BE2C (cell line): ENCODE results near the gene WLS.
A peak's percentile ranks its signal among the peaks of the same experiment; 100 is the strongest.
"Not testable (repeated sequence)": the region's sequence is repeated elsewhere in the genome, so short reads cannot be mapped to it uniquely, and the experiment has no call there.

ENCODE experiments used
- DNase-seq: peaks from one replicate; pipeline ENCODE4 v3.0.0-alpha.2; 2020
- H3K27me3 ChIP-seq: fragments of 250-450 bp; sonication (Bioruptor Pico); 2 replicates; pipeline ENCODE4 v1.5.1; 2020; ENCODE audit warnings: mild to moderate bottlenecking
- H3K36me3 ChIP-seq: fragments of 250-450 bp; sonication (Bioruptor Pico); 2 replicates; pipeline ENCODE4 v1.5.1; 2020; ENCODE audit warnings: mild to moderate bottlenecking
- H3K4me1 ChIP-seq: fragments of 250-450 bp; sonication (Bioruptor Pico); 2 replicates; pipeline ENCODE4 v1.5.1; 2020
- H3K4me3 ChIP-seq: 2 replicates; pipeline ENCODE4 v1.5.1; 2011; ENCODE audit warnings: low read depth, low read length
- H3K9me3 ChIP-seq: fragments of 250-450 bp; sonication (Bioruptor Pico); 2 replicates; pipeline ENCODE4 v1.5.1; 2020
- TF ChIP-seq, protein P1 (sequence below): IDR thresholded peaks from 2 replicates; pipeline ENCODE4 v1.5.1; 2012; ENCODE audit warnings: mild to moderate bottlenecking, low read depth, low read length

The WLS gene

DNA sequence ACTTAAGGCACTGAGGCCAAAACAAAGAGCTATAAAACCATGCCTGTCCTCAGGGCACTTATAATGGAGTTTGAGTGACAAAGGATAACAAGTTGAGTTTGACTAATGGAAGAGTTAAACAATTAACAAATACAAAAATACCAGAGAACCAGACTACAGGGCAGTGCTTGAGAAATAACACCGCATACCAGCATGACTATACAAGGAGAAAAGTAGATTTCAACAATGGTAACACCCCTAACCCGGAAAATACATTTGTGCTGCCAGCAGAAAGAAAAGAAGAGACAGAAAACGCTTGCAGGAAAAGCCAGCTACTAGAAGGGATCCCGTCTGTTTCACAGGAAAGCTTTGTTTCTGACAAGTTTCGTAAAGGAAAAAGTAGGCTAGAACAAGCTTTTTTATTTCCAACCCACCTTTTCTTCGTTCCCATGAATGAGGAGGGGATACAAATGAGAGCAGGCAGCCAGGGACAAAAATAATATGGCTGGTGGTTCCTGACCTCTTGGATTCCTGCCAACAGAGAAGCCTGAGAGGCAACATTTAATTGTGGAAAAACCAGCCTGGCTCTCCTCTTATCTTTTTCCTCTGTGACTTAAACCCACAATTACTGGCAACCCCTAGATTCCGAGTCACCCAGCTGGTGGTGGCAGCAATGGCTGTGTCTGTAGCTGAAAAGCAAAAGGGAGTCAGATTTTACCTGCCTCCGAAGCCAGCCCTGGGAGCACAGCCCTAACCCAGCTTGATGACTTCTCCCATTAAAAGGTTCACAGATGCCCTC is 56.5 kb downstream of the WLS start:
- no peaks in the 10 kb centered on the region for H3K9me3 ChIP-seq
- DNase-seq: peak; percentile 70
- TF ChIP-seq, protein P1, sequence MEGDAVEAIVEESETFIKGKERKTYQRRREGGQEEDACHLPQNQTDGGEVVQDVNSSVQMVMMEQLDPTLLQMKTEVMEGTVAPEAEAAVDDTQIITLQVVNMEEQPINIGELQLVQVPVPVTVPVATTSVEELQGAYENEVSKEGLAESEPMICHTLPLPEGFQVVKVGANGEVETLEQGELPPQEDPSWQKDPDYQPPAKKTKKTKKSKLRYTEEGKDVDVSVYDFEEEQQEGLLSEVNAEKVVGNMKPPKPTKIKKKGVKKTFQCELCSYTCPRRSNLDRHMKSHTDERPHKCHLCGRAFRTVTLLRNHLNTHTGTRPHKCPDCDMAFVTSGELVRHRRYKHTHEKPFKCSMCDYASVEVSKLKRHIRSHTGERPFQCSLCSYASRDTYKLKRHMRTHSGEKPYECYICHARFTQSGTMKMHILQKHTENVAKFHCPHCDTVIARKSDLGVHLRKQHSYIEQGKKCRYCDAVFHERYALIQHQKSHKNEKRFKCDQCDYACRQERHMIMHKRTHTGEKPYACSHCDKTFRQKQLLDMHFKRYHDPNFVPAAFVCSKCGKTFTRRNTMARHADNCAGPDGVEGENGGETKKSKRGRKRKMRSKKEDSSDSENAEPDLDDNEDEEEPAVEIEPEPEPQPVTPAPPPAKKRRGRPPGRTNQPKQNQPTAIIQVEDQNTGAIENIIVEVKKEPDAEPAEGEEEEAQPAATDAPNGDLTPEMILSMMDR: no peak
- peaks cover 13% of the 10 kb centered on the region for H3K4me1 ChIP-seq
- H3K4me3 ChIP-seq: peak overlapping the region; percentile 12; the same call in 1 of the 2 replicates
- H3K27me3 ChIP-seq: no peaks in the 10 kb centered on the region
- H3K36me3 ChIP-seq: no peaks in the 10 kb centered on the region

DNA sequence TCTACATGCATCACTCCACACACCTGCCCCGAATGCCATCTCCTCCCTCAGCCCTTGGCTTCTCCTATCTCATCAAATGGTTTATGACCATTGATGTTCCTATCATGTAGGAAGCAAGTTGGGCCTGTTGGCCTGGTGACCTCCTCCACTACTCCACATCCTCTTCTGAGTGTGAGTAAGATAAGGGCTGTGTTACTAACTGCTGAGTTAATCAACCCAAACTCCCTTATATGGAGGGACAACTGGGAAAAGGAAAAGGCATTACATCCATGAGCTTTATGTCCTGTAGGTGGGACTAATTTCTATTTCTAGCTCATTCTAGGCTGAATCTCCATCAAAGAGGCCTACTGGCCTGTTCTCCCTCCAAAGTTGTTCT is 57.6 kb downstream of the WLS start:
- no peaks in the 10 kb centered on the region for H3K9me3 ChIP-seq
- H3K4me1 ChIP-seq: peaks cover 13% of the 10 kb centered on the region
- no peak for DNase-seq
- no peaks in the 10 kb centered on the region for H3K36me3 ChIP-seq
- H3K4me3 ChIP-seq: no peak overlapping the region
- TF ChIP-seq, protein P1: no peak
- H3K27me3 ChIP-seq: no peaks in the 10 kb centered on the region

DNA sequence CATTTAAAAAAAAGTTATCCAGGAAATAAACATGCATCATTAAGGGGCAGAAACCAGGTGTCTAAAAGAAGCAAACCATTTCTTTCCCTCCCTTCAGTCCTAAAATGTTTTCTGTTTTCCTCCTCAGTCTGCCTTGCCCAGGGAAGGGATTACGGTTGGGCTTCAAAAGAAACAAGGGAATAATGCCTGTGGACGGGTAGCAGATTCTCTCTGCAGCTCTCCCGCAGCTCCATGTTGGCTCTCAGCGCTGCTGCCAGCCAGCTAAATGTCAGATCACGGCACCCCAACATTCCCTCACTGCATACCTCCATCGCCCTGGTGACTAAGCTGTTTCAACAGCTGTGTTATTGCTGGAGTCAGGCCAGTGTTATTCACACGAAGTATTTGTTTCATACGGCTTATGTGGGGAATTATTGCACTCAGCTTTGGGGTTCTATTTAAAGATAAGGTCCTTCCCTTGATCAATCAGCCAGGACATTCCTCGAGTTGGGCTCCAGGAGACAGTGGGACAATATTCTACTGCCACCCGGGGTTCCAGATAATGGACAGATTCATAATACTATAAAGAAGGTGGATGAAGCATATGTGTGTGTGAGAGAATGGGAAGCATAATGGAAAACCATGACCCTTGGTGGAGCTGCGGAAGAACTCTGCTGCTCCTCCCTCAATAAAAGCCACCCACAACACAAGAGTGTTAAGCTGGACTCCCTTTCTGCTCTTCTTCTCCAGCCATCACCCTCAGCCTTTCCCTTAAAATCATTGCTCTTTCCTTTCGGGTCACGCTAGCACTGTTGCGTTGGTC is 58.2 kb downstream of the WLS start:
- Histone ChIP-seq H3K4me1 (peaks cover 13% of the 10 kb centered on the region), H3K9me3 (no peaks in the 10 kb centered on the region), H3K36me3 (no peaks in the 10 kb centered on the region), H3K27me3 (no peaks in the 10 kb centered on the region), H3K4me3 (no peak overlapping the region)
- no peak for DNase-seq
- TF ChIP-seq, protein P1: no peak

DNA sequence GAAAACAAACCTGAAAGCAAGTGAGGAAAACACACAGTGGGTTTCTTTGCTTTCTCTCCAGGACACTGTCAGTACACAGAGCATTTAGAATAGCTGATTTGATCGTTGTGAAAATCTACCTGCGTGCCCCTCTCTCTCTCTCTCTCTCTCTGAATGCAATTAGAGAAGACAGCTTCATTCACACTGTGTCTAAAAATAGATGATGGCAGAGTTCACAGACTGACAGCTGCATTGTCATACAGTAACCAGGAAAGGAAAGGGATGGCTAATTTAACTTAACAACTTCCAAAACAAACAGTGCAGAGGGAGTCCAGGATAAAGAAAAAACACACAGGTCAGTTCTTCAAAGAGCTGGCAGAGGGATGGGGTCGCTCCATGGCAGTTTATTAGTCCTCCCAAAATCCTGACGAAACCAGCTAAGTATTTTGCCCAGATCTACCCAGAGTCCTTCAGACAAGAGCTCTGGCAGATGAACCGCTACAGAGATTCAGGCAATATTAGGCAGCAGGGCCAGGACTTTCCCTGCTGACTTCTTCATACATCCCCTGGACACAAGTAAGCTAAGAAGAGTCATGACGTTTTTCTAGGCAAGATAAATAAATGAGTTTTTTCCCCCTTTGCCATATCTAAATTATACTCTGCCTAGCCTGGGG is 58.9 kb downstream of the WLS start:
- Histone ChIP-seq H3K9me3 (no peaks in the 10 kb centered on the region), H3K4me3 (no peak overlapping the region), H3K36me3 (no peaks in the 10 kb centered on the region), H3K27me3 (no peaks in the 10 kb centered on the region), H3K4me1 (peaks cover 13% of the 10 kb centered on the region)
- TF ChIP-seq, protein P1: no peak
- DNase-seq: no peak

DNA sequence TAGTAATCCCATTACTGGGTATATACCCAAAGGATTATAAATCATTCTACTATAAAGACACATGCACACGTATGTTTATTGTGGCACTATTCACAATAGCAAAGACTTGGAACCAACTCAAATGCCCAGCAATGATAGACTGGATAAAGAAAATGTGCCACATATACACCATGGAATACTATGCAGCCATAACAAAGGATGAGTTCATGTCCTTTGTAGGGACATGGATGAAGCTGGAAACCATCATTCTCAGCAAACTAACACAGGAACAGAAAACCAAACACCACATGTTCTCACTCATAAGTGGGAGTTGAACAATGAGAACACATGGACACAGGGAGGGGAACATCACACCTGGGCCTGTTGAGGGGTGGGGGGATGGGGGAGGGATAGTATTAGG is 60.5 kb downstream of the WLS start:
- H3K9me3 ChIP-seq, H3K36me3 ChIP-seq, H3K4me3 ChIP-seq, H3K27me3 ChIP-seq, DNase-seq: not testable (repeated sequence)
- H3K4me1 ChIP-seq: peaks cover 12% of the 10 kb centered on the region

DNA sequence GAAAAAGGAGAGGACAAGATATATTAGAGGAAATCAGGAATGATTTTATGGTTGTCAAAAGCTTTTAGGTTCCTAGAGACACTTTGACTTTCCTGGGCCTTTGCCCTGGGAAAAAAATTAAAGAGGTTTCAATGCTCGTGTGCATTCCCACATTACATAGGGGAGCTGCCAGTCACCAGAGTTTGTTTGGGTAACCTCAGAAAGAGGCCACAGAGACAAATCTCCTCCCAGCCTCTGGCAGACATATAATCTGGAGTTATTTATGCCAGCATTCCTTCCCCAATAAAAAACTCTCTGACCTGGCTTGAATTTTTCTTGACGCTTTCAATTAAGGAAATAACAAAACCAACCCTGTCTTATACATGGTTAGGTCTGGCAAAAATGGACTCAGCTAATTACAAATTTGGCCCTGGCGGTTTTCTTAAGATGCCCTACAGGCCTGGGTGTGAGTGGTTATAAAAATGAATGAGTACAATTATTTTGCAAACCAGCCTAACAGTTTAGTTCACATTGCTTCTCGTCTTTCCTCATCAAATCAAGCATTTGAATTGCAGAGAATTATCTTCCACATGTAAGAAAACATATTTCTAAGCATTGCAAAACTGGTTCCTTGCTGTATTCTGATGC is 63.7 kb downstream of the WLS start:
- H3K27me3 ChIP-seq: no peaks in the 10 kb centered on the region
- H3K36me3 ChIP-seq: no peaks in the 10 kb centered on the region
- H3K4me1 ChIP-seq: no peaks in the 10 kb centered on the region
- no peaks in the 10 kb centered on the region for H3K9me3 ChIP-seq
- no peak overlapping the region for H3K4me3 ChIP-seq
- no peak for DNase-seq
- TF ChIP-seq, protein P1: no peak
